H1 (cell line): ENCODE results near the gene NFIC.

Experiments
- CBX5 ChIP-seq: fragments of 300-800, 300-1000 bp; sonication (generic); IDR thresholded peaks from 2 replicates; pipeline ENCODE4 v1.7.1; 2016; ENCODE audit warnings: antibody characterized with exemption, low read length, low read depth
- CTCF ChIP-seq, 3 experiments: IDR thresholded peaks; 1 replicate in 2 of 3; 2 replicates in 1 of 3; pipeline versions ENCODE4 v1.5.1 to v1.6.1; 2011; ENCODE audit warnings: low read length in 3 of 3, mild to moderate bottlenecking in 3 of 3, inconsistent platforms in 2 of 3, low read depth in 1 of 3, moderate library complexity in 1 of 3; ENCODE audit not compliant: insufficient read depth in 1 of 3; ENCODE audit errors: control extremely low read depth in 1 of 3
- JUND ChIP-seq: IDR thresholded peaks from 2 replicates; pipeline ENCODE4 v1.6.1; 2011; ENCODE audit warnings: mild to moderate bottlenecking, improper control_type of control experiment, low read length
- KDM1A ChIP-seq: fragments of 200-600, 300-600 bp; sonication (generic); IDR thresholded peaks from 2 replicates; pipeline ENCODE4 v1.7.1; 2016; ENCODE audit warnings: mild to moderate bottlenecking, low read length, borderline replicate concordance
- POLR2A ChIP-seq, 2 experiments: IDR thresholded peaks; 1 replicate in 1 of 2; 2 replicates in 1 of 2; pipeline ENCODE4 v1.6.1; 2011; ENCODE audit warnings: low read depth in 2 of 2, low read length in 2 of 2, mild to moderate bottlenecking in 2 of 2; ENCODE audit errors: control extremely low read depth in 1 of 2
- RFX5 ChIP-seq: IDR thresholded peaks from 2 replicates; pipeline ENCODE4 v1.6.1; 2011; ENCODE audit warnings: low read depth, low read length, improper control_type of control experiment, borderline replicate concordance
- TEAD4 ChIP-seq: IDR thresholded peaks from 2 replicates; pipeline ENCODE4 v1.6.1; 2012; ENCODE audit warnings: low read depth, low read length, inconsistent platforms, mixed read lengths

GRCh38 chr19:3336680-3337523 lies 29.5 kb upstream of the NFIC start:
- TF ChIP-seq JUND = no peak
- TF ChIP-seq CTCF (IDR thresholded peaks at IDR 0.05; ENCODE audit: control extremely low read depth in 1 of 3, insufficient read depth in 1 of 3, low read depth in 1 of 3, low read length in 3 of 3) = no peak
- no peak for TF ChIP-seq TEAD4
- no peak for TF ChIP-seq POLR2A (IDR thresholded peaks at IDR 0.05; ENCODE audit: control extremely low read depth in 1 of 2, low read depth in 2 of 2, low read length in 2 of 2)
- no peak for TF ChIP-seq KDM1A
- TF ChIP-seq RFX5 = no peak
- no peak for TF ChIP-seq CBX5
